ENCODE results near the gene C1R.
"Not testable (repeated sequence)": the region's sequence is repeated elsewhere in the genome, so short reads cannot be mapped to it uniquely, and the experiment has no call there.

Gene C1R

DNA sequence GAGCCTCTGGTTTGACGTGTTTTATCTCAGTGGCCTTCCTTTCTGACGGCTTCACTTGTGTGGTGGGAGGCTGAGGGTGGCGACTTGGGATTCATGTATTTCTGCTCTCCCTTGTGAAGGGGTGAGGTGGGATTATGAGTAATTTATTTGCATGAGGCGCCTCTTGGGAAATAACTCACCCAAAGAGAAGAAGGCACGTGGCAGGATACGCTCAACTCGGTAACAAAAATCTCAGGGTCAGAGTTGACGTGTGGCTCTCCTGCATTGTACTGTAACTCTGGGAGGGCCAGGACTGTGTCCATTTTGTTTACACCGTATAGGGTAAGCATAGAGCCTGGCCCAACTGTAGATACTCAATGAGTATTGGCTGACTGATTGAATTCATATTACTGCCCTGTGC is 46.3 kb downstream of the C1R start:
- H3K27ac ChIP-seq, result no peak overlapping the region
- DNase-seq, result no peak
- in situ Hi-C loops (cut with HindIII; ENCODE audit: low pct_ligation_motif_present, low sequenced_read_pairs), result no loop called here
- no peaks in the 10 kb centered on the region for H3K27me3 ChIP-seq (replicated peaks)
- TF ChIP-seq, protein P1, sequence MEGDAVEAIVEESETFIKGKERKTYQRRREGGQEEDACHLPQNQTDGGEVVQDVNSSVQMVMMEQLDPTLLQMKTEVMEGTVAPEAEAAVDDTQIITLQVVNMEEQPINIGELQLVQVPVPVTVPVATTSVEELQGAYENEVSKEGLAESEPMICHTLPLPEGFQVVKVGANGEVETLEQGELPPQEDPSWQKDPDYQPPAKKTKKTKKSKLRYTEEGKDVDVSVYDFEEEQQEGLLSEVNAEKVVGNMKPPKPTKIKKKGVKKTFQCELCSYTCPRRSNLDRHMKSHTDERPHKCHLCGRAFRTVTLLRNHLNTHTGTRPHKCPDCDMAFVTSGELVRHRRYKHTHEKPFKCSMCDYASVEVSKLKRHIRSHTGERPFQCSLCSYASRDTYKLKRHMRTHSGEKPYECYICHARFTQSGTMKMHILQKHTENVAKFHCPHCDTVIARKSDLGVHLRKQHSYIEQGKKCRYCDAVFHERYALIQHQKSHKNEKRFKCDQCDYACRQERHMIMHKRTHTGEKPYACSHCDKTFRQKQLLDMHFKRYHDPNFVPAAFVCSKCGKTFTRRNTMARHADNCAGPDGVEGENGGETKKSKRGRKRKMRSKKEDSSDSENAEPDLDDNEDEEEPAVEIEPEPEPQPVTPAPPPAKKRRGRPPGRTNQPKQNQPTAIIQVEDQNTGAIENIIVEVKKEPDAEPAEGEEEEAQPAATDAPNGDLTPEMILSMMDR (IDR thresholded peaks at IDR 0.05; ENCODE audit: low read depth, low read length, missing control alignments), result no peak
- H3K4me3 ChIP-seq (ENCODE audit: low read depth, low read length), result no peak overlapping the region
- no peaks in the 10 kb centered on the region for H3K36me3 ChIP-seq (replicated peaks)

DNA sequence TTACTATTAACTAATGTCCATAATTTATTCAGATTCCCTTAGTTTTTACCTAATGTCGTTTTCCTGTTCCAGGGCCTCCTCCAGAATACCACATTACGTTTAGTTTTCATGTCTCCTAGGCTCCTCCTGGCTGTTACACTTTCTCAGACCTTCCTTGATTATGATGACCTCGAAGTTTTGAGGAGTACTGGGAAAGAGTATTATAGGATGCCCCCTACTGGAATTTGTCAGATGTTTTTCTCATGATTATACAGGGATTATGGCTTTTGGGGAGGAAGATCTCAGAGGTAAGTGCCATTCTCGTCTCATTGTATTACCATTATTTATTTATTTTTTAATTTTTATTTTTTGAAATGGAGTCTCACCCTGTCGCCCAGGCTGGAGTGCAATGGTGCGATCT is 49.4 kb downstream of the C1R start:
- in situ Hi-C loops (cut with HindIII; ENCODE audit: low pct_ligation_motif_present, low sequenced_read_pairs), result no loop called here
- no peak overlapping the region for H3K4me3 ChIP-seq (ENCODE audit: low read depth, low read length)
- no peaks in the 10 kb centered on the region for H3K36me3 ChIP-seq (replicated peaks)
- no peaks in the 10 kb centered on the region for H3K27me3 ChIP-seq (replicated peaks)
- DNase-seq, result peak; percentile 2
- H3K27ac ChIP-seq, result no peak overlapping the region
- TF ChIP-seq, protein P1 (IDR thresholded peaks at IDR 0.05; ENCODE audit: low read depth, low read length, missing control alignments), result peak; percentile 44

DNA sequence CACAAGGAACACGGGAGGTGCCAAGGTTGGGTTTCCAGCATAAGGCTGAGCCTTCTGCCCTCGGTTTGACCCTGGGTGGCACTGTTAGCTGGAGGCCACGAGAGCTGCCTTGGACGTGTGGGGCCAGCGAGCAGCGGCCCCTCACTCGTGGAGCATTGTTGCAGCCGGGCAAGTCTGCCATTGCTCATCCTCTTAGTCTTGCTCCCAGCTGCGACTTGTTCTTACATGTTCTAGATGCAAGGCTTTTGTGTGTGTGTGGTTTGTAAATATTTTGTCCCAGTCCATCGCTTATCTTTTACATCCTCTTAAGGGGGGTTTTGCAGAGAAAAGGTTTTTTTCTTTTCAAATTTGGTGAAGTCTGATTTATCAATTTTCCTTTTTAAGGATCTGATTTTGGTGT is 52.8 kb downstream of the C1R start:
- no peak overlapping the region for H3K27ac ChIP-seq
- TF ChIP-seq, protein P1 (IDR thresholded peaks at IDR 0.05; ENCODE audit: low read depth, low read length, missing control alignments), result no peak
- no peaks in the 10 kb centered on the region for H3K27me3 ChIP-seq (replicated peaks)
- no peaks in the 10 kb centered on the region for H3K36me3 ChIP-seq (replicated peaks)
- DNase-seq, result no peak
- no peak overlapping the region for H3K4me3 ChIP-seq (ENCODE audit: low read depth, low read length)
- in situ Hi-C loops (cut with HindIII; ENCODE audit: low pct_ligation_motif_present, low sequenced_read_pairs), result no loop called here

DNA sequence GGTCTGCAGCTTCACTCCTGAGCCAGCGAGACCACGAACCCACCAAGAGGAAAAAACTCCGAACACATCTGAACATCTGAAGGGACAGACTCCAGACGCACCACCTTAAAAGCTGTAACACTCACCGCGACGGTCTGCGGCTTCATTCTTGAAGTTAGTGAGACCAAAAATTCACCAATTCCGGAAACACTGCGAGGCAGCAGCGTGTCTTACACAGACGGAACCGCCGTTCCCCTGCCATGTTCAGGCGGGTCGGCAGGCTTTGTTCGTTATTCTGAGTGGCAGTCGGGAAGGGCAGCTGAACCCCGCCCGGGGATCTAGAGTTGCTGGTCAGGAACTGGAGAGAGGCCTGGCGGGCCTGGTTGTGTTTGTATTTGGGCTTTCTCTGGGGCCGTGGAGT is 53.7 kb downstream of the C1R start:
- in situ Hi-C loops (cut with HindIII; ENCODE audit: low pct_ligation_motif_present, low sequenced_read_pairs), result no loop called here
- Histone ChIP-seq H3K27ac (no peak overlapping the region), H3K27me3 (replicated peaks) (no peaks in the 10 kb centered on the region), H3K4me3 (ENCODE audit: low read depth, low read length) (no peak overlapping the region), H3K36me3 (replicated peaks) (no peaks in the 10 kb centered on the region)
- DNase-seq, result no peak
- TF ChIP-seq, protein P1 (IDR thresholded peaks at IDR 0.05; ENCODE audit: low read depth, low read length, missing control alignments), result no peak

DNA sequence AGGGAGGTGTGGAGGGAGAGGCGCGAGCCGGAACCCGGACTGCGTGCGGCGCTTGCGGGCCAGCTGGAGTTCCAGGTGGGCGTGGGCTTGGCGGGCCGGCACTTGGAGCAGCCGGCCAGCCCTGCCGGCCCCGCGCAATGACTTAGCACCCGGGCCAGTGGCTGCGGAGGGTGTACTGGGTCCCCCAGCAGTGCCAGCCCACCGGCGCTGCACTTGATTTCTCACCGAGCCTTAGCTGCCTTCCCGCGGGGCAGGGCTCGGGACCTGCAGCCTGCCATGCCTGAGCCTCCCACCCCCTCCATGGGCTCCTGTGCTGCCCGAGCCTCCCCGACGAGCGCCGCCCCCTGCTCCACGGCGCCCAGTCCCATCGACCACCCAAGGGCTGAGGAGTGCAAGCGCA is 54.8 kb downstream of the C1R start:
- H3K4me3 ChIP-seq (ENCODE audit: low read depth, low read length); in situ Hi-C loops (cut with HindIII; ENCODE audit: low pct_ligation_motif_present, low sequenced_read_pairs); H3K27ac ChIP-seq; DNase-seq; H3K36me3 ChIP-seq (replicated peaks); H3K27me3 ChIP-seq (replicated peaks): not testable (repeated sequence)

DNA sequence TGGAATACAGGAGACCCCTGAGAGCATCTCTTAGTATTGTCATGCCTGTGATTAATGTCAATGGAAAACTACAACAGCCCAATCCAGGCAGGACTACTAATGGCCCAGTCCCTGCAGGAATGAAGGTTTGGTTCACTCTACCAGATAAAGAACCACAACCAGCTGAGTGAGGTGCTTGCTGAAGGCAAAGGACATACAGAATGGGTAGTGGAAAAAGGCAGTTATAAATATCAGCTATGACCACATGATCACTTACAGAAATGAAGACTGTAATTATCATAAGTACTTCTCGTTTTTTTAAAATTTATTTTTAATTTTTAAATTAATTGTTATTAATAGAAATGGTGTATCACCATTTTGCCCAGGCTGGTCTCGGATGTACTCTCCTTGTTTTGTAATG is 56.8 kb downstream of the C1R start:
- DNase-seq, result no peak
- in situ Hi-C loops (cut with HindIII; ENCODE audit: low pct_ligation_motif_present, low sequenced_read_pairs), result no loop called here
- TF ChIP-seq, protein P1 (IDR thresholded peaks at IDR 0.05; ENCODE audit: low read depth, low read length, missing control alignments), result no peak

More for the DNA sequence above, 56.8 kb downstream of the C1R start:
- H3K4me3 ChIP-seq (ENCODE audit: low read depth, low read length), result no peak overlapping the region
- no peaks in the 10 kb centered on the region for H3K27me3 ChIP-seq (replicated peaks)
- H3K36me3 ChIP-seq (replicated peaks), result no peaks in the 10 kb centered on the region
- no peak overlapping the region for H3K27ac ChIP-seq

All from brain microvascular endothelial cell (primary cell).